KMS-11 (cell line): ENCODE data around the gene CYSRT1.

ENCODE experiments used
- H2AFZ ChIP-seq: fragments of 200-600 bp; sonication (generic); 2 replicates; pipeline ENCODE4 v1.6.1; 2016; ENCODE audit warnings: antibody characterized with exemption, mixed run types, low read depth
- H3K27ac ChIP-seq: fragments of 200-600 bp; sonication (generic); 2 replicates; pipeline ENCODE4 v1.6.1; 2016; ENCODE audit warnings: mild to moderate bottlenecking, mixed run types
- H3K27me3 ChIP-seq: fragments of 200-600 bp; sonication (generic); 2 replicates; pipeline ENCODE4 v1.6.1; 2017; ENCODE audit warnings: mild to moderate bottlenecking, low read depth, mixed run types, moderate library complexity; ENCODE audit not compliant: insufficient read depth
- H3K36me3 ChIP-seq: fragments of 200-600 bp; sonication (generic); 2 replicates; pipeline ENCODE4 v1.6.1; 2017; ENCODE audit warnings: mild to moderate bottlenecking, mixed run types; ENCODE audit not compliant: insufficient read depth
- H3K4me1 ChIP-seq: fragments of 200-600 bp; sonication (generic); 2 replicates; pipeline ENCODE4 v1.6.1; 2016; ENCODE audit warnings: mild to moderate bottlenecking, low read depth, mixed run types; ENCODE audit not compliant: poor library complexity, severe bottlenecking
- H3K4me2 ChIP-seq: fragments of 200-600 bp; sonication (generic); 2 replicates; pipeline ENCODE4 v1.7.0; 2016; ENCODE audit warnings: mild to moderate bottlenecking, mixed run types
- H3K4me3 ChIP-seq: fragments of 200-600 bp; sonication (generic); IDR thresholded peaks from 2 replicates; pipeline ENCODE4 v1.6.1; 2017; ENCODE audit warnings: low read depth, low read length, mixed read lengths; ENCODE audit not compliant: insufficient read depth
- H3K79me2 ChIP-seq: fragments of 200-600 bp; sonication (generic); 2 replicates; pipeline ENCODE4 v1.6.1; 2016; ENCODE audit warnings: low read depth, mixed run types; ENCODE audit not compliant: insufficient read depth
- H3K9ac ChIP-seq: fragments of 200-600 bp; sonication (generic); 2 replicates; pipeline ENCODE4 v1.6.1; 2016; ENCODE audit warnings: mild to moderate bottlenecking, mixed run types
- H4K20me1 ChIP-seq: fragments of 200-600 bp; sonication (generic); 2 replicates; pipeline ENCODE4 v1.6.1; 2016; ENCODE audit warnings: mild to moderate bottlenecking, mixed run types; ENCODE audit not compliant: insufficient read depth
- CTCF ChIP-seq: fragments of 200-600 bp; sonication (generic); conservative IDR thresholded peaks from 2 replicates; pipeline ENCODE4 v1.6.1; 2017; ENCODE audit warnings: low read depth, mild to moderate bottlenecking, antibody characterized with exemption, low read length, moderate library complexity, mixed read lengths

Gene CYSRT1

DNA sequence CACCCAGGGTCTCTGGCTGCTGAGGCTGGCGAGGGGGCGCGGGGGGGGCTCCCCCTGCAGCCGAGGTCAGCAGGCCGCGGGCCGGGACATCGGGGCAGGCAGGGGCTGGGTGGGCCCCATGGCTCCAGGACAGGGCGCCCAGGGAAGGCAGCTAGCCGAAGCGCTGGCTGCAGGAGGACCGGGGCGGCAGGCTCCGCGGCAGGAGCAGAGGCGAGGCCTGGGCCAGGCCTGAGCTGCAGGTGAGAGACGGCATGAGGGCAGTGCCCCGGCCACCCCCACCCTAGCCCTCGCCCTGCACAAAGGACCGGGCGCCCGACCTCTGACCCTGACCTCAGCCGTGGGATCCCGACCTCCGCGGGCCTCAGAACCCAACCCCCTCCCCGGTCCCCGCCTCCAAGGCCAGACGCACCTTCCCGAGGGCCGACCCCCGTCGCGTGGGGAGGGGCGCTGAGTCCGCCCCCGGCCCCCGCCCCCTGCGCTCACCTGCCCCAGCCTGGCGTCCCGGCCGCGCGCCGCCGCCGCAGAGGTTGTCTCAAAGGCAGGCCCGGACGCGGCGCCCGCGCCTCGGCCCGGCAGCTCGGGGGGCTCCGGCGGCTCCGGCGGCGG lies 3.4 kb upstream of the CYSRT1 start:
- Histone ChIP-seq H3K4me3 (no peak overlapping the region), H3K4me1 (peaks cover 10% of the 10 kb centered on the region), H4K20me1 (no peaks in the 10 kb centered on the region), H3K79me2 (no peaks in the 10 kb centered on the region), H3K36me3 (no peaks in the 10 kb centered on the region), H3K9ac (no peak overlapping the region), H2AFZ (no peak overlapping the region), H3K27ac (no peak overlapping the region), H3K27me3 (peaks cover 3% of the 10 kb centered on the region; the same call in 1 of the 2 replicates), H3K4me2 (no peak overlapping the region)
- TF ChIP-seq CTCF: no peak

DNA sequence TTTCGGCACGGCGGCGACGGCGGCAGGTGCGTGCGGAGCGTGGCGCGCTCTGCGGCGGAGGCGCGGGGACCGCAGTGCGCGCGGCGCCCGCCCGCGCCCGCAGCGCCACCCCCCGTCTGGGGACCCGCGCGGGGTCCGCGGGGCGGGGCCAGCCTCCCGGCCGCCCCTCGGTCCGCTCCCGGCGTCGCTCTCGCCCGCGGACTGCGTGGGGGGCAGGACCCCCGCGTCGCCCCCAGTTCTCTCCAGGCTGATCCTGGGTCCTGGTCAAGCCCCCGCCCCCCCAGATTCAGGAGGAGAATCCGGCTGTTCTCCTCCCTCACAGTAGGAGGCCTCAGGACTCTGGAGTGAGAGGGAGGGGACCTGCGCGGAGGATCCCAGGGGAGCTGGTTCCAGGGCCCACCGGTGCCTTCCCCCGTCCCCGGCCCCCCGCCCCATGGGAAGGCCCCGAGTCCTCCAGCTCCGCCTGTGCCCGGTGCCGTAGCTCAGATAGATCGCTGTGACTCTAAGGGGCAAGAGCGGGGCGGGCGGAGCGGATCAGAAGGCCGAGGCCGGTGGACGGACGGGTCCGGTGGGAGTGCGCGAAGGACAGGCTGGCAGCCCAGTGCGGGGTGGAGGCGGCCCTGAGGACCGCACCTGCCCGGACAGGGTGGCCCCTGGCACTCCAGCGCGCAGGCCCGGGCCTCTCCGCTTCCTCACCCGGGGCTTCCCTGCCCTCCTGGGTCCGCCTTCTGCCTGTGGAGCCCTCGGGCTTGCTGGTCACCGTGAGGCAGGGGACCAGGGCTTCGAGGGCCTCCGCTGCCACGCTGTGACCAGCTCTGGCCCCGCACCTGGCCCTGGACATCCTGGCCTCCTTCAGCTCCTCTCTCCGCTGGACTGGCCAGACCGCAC lies 2.5 kb upstream of the CYSRT1 start, which contains the start of gene RNF208:
Gene RNF208, minus strand, starts transcription at position 51 of the 888 bp plus-strand sequence. CDS start 1,028 bp downstream, outside the sequence.
- Histone ChIP-seq H3K4me3 (no peak within 1 kb of the TSS), H3K36me3 (no peaks in the 10 kb centered on the region), H3K4me1 (peaks cover 10% of the 10 kb centered on the region), H3K27me3 (peaks cover 3% of the 10 kb centered on the region; the same call in 1 of the 2 replicates), H3K27ac (no peak within 1 kb of the TSS), H3K4me2 (peak within 1 kb of the TSS; percentile 88), H3K9ac (no peak within 1 kb of the TSS), H2AFZ (peak within 1 kb of the TSS; percentile 69; the same call in 1 of the 2 replicates), H3K79me2 (no peaks in the 10 kb centered on the region), H4K20me1 (no peaks in the 10 kb centered on the region)
- TF ChIP-seq CTCF: no peak

GRCh38 chr9:137223078-137223970 lies 1.6 kb upstream of the CYSRT1 start:
- Histone ChIP-seq H3K27ac (no peak overlapping the region), H3K4me1 (peaks cover 10% of the 10 kb centered on the region), H2AFZ (peak overlapping the region; percentile 73), H3K36me3 (no peaks in the 10 kb centered on the region), H3K4me3 (no peak overlapping the region), H3K9ac (peak overlapping the region; percentile 48), H3K79me2 (no peaks in the 10 kb centered on the region), H3K27me3 (peaks cover 3% of the 10 kb centered on the region; the same call in 1 of the 2 replicates), H3K4me2 (peak overlapping the region; percentile 88), H4K20me1 (no peaks in the 10 kb centered on the region)
- TF ChIP-seq CTCF: no peak

DNA sequence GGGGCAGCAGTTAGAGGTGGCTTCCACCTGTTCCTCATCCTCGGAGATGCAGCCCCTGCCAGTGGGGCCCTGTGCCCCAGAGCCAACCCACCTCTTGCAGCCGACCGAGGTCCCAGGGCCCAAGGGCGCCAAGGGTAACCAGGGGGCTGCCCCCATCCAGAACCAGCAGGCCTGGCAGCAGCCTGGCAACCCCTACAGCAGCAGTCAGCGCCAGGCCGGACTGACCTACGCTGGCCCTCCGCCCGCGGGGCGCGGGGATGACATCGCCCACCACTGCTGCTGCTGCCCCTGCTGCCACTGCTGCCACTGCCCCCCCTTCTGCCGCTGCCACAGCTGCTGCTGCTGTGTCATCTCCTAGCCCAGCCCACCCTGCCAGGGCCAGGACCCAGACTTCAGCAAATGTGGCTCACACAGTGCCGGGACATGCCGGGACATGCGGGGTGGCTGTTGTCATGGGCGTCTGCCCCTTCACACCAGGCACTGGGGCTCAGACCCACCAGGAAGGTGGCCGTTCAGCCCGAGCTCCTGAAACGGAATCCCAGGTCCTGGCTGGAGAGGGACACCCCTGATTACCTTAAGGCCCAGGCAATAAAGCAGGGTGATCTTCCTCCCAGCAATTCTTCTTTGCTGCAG lies 841 bp downstream of the CYSRT1 start:
- H3K4me1 ChIP-seq: peaks cover 10% of the 10 kb centered on the region
- no peak for TF ChIP-seq CTCF
- H3K9ac ChIP-seq: no peak overlapping the region
- H3K36me3 ChIP-seq: no peaks in the 10 kb centered on the region
- H4K20me1 ChIP-seq: no peaks in the 10 kb centered on the region
- H3K4me2 ChIP-seq: no peak overlapping the region
- H3K27ac ChIP-seq: no peak overlapping the region
- H2AFZ ChIP-seq: no peak overlapping the region
- no peaks in the 10 kb centered on the region for H3K79me2 ChIP-seq
- peaks cover 19% of the 10 kb centered on the region for H3K27me3 ChIP-seq
- no peak overlapping the region for H3K4me3 ChIP-seq
